HCT116 (cell line): ENCODE results near the gene KIAA1143. TPM values are rescaled to one million over a fixed set of nuclear protein-coding genes. Genes with fewer than 3 reads are reported as not detected.

ENCODE experiments used
- ATAC-seq: fragments of 200-7000 bp; cut with Tn5 transposase; 2 replicates; pipeline ENCODE4 v1.9.1; 2020; ENCODE audit warnings: mild to moderate bottlenecking, moderate library complexity
- BruUV-seq: library from RNA; stranded (reverse); fragments of 400-500 nt; replicated peaks from 2 replicates; lab custom pipeline; 2021; lab: Mats Ljungman, UMichigan
- CTCF ChIA-PET: fragments of 300-600 bp; sonication (Branson Sonifier 250); formaldehyde crosslinking; loops from one replicate; lab custom pipeline; 2021; ENCODE audit warnings: antibody characterized with exemption; lab: Charles Lee
- POLR2A ChIA-PET: fragments of 300-600, 350-600 bp; sonication (Branson Sonifier 250); formaldehyde crosslinking; loops from one replicate; lab custom pipeline; 2021; ENCODE audit warnings: antibody characterized with exemption; lab: Charles Lee
- RAD21 ChIA-PET, 2 experiments: fragments of 300-600 bp; sonication (Branson Sonifier 250); formaldehyde crosslinking; loops; one replicate each; lab custom pipeline; 2023; ENCODE audit warnings: low total read pairs in 2 of 2; ENCODE audit not compliant: uncharacterized antibody in 2 of 2, unreplicated experiment in 2 of 2, low non-redundant PET in 1 of 2; lab: Charles Lee
- DNase-seq: peaks from one replicate; pipeline ENCODE4 v3.0.0-alpha.2; 2010; ENCODE audit warnings: low read depth, low spot score
- H2AFZ ChIP-seq: fragments of 200-600 bp; shearing (Covaris generic), sonication (generic); 2 replicates; pipeline ENCODE4 v1.6.1; 2017; ENCODE audit warnings: low read depth, mixed run types, mixed read lengths, antibody characterized with exemption, low read length; ENCODE audit not compliant: poor library complexity, severe bottlenecking
- H3K27ac ChIP-seq: 2 replicates; pipeline ENCODE4 v1.5.1; 2012; ENCODE audit warnings: low read depth, low read length
- H3K27me3 ChIP-seq: fragments of 200-600 bp; sonication (generic); 2 replicates; pipeline ENCODE4 v1.6.1; 2016; ENCODE audit warnings: mixed run types, low read length, mixed read lengths; ENCODE audit not compliant: insufficient read depth
- H3K36me3 ChIP-seq, 2 experiments: fragments of 200-500 bp in 1 of 2; fragments of 200-600 bp in 1 of 2; sonication (Bioruptor generic) in 1 of 2; sonication (generic) in 1 of 2; 2 replicates each; pipeline versions ENCODE4 v1.5.1 to v1.6.1; 2014 to 2016; ENCODE audit warnings: low read length in 2 of 2, inconsistent platforms in 1 of 2, mixed read lengths in 1 of 2, mixed run types in 1 of 2; ENCODE audit not compliant: insufficient read depth in 2 of 2, control insufficient read depth in 1 of 2
- H3K4me1 ChIP-seq, 2 experiments: fragments of 200-600 bp in 1 of 2; sonication (generic) in 1 of 2; 2 replicates each; pipeline versions ENCODE4 v1.5.1 to v1.6.1; 2012 to 2017; ENCODE audit warnings: low read length in 2 of 2, inconsistent platforms in 1 of 2, mild to moderate bottlenecking in 1 of 2, mixed read lengths in 1 of 2, mixed run types in 1 of 2, moderate library complexity in 1 of 2; ENCODE audit not compliant: insufficient read depth in 2 of 2, control insufficient read depth in 1 of 2
- H3K4me2 ChIP-seq: fragments of 200-600 bp; sonication (generic); 2 replicates; pipeline ENCODE4 v1.6.1; 2017; ENCODE audit warnings: mixed run types, low read length, mixed read lengths
- H3K4me3 ChIP-seq, 2 experiments: fragments of 200-600 bp in 1 of 2; sonication (generic) in 1 of 2; replicated peaks in 1 of 2; 2 replicates each; pipeline ENCODE4 v1.5.1; 2011 to 2016; ENCODE audit warnings: low read length in 2 of 2, control low read depth in 1 of 2, low read depth in 1 of 2, mild to moderate bottlenecking in 1 of 2, mixed read lengths in 1 of 2, mixed run types in 1 of 2
- H3K79me2 ChIP-seq: fragments of 200-600 bp; sonication (generic); 2 replicates; pipeline ENCODE4 v1.6.1; 2017; ENCODE audit warnings: mild to moderate bottlenecking, mixed run types, low read length, moderate library complexity, mixed read lengths; ENCODE audit not compliant: insufficient read depth
- H3K9ac ChIP-seq: fragments of 200-600 bp; sonication (generic); 2 replicates; pipeline ENCODE4 v1.6.1; 2016; ENCODE audit warnings: low read length, mixed read lengths
- H3K9me2 ChIP-seq: fragments of 200-600 bp; sonication (generic), shearing (Covaris generic); 2 replicates; pipeline ENCODE4 v1.6.1; 2017; ENCODE audit warnings: mixed run types, mild to moderate bottlenecking, moderate library complexity; ENCODE audit not compliant: insufficient read depth
- H3K9me3 ChIP-seq, 2 experiments: fragments of 200-500 bp in 1 of 2; fragments of 200-600 bp in 1 of 2; sonication (Bioruptor generic) in 1 of 2; sonication (generic) in 1 of 2; 2 replicates each; pipeline ENCODE4 v1.6.1; 2014 to 2017; ENCODE audit warnings: low read length in 2 of 2, mixed read lengths in 2 of 2, inconsistent platforms in 1 of 2, low read depth in 1 of 2, mild to moderate bottlenecking in 1 of 2, mixed run types in 1 of 2, moderate library complexity in 1 of 2; ENCODE audit not compliant: control insufficient read depth in 1 of 2, insufficient read depth in 1 of 2
- H4K20me1 ChIP-seq: fragments of 200-600 bp; sonication (generic), shearing (Covaris generic); 2 replicates; pipeline ENCODE4 v1.6.1; 2017; ENCODE audit warnings: mixed run types, mild to moderate bottlenecking, moderate library complexity; ENCODE audit not compliant: insufficient read depth
- ATF3 ChIP-seq: IDR thresholded peaks from 2 replicates; pipeline ENCODE4 v1.6.1; 2012
- EGR1 ChIP-seq: IDR thresholded peaks from 2 replicates; pipeline ENCODE4 v1.6.1; 2012; ENCODE audit warnings: low read depth
- ELF1 ChIP-seq: IDR thresholded peaks from 2 replicates; pipeline ENCODE4 v1.6.1; 2012; ENCODE audit warnings: low read depth, borderline replicate concordance
- JUND ChIP-seq: IDR thresholded peaks from 2 replicates; pipeline ENCODE4 v1.6.1; 2012
- RAD21 ChIP-seq: IDR thresholded peaks from 2 replicates; pipeline ENCODE4 v1.6.1; 2012; ENCODE audit warnings: low read depth, mild to moderate bottlenecking
- REST ChIP-seq: IDR thresholded peaks from 2 replicates; pipeline ENCODE4 v1.6.1; 2012; ENCODE audit warnings: low read depth
- TCF7L2 ChIP-seq: IDR thresholded peaks from 2 replicates; pipeline ENCODE4 v1.7.0; 2011; ENCODE audit warnings: borderline replicate concordance, inconsistent platforms; ENCODE audit not compliant: insufficient read depth, insufficient read length; ENCODE audit errors: extremely low read depth
- YY1 ChIP-seq: IDR thresholded peaks from 2 replicates; pipeline ENCODE4 v1.6.1; 2011; ENCODE audit warnings: low read length, low read depth, moderate library complexity, mild to moderate bottlenecking; ENCODE audit not compliant: insufficient replicate concordance; ENCODE audit errors: extremely low read depth
- intact Hi-C: fragments of 100-400 bp; cut with micrococcal nuclease; formaldehyde crosslinking; loops from 2 replicates; pipeline ENCODE4 v1.10.0; 2022
- total RNA-seq: library from RNA; stranded (reverse); gene quantifications from one replicate; pipeline ENCODE4 v1.2.1, GENCODE V29; 2021; ENCODE audit not compliant: unreplicated experiment

The KIAA1143 gene
- total RNA-seq, 1 experiment from 2014 or later, result 32.2 TPM

GRCh38 chr3:44771424-44772098, 10.1 kb upstream of the KIAA1143 start:
- BruUV-seq, result no TSS peak

More at GRCh38 chr3:44771424-44772098, 10.1 kb upstream of the KIAA1143 start:
- Histone ChIP-seq H3K4me1 (no peaks in the 10 kb centered on the region), H3K27me3 (no peaks in the 10 kb centered on the region), H3K9me3 (peaks cover 8 to 34% of the 10 kb centered on the region in 2 experiments; a peak in 3 of 4 replicates), H3K9ac (no peak overlapping the region), H3K4me3 (no peak overlapping the region), H4K20me1 (no peaks in the 10 kb centered on the region), H3K4me2 (no peak overlapping the region), H3K27ac (no peak overlapping the region), H3K9me2 (no peaks in the 10 kb centered on the region), H2AFZ (no peak overlapping the region), H3K79me2 (peaks cover 74% of the 10 kb centered on the region), H3K36me3 (peaks cover 2 to 42% of the 10 kb centered on the region in 2 experiments; a peak in 3 of 4 replicates)
- intact Hi-C loops, result no loop called here
- ChIA-PET POLR2A (no interaction called here), CTCF (no interaction called here), RAD21 (no interaction called here)
- ATAC-seq (no peak), DNase-seq (no peak)
- TF ChIP-seq REST (no peak), JUND (no peak), RAD21 (no peak), ATF3 (no peak), TCF7L2 (no peak), YY1 (no peak), ELF1 (no peak), EGR1 (no peak)
